HK-2 (cell line): ENCODE results near the gene POLD4.

ENCODE experiments used
- DNase-seq: peaks from one replicate; pipeline ENCODE4 v3.0.0-alpha.2; 2018; ENCODE audit not compliant: unreplicated experiment

POLD4 gene

GRCh38 chr11:67301313-67301921 lies 51.9 kb downstream of the POLD4 start:
- DNase-seq, result no peak
